GM12878 (cell line): ENCODE results near the gene EFHC1. TPM values are rescaled to one million over a fixed set of nuclear protein-coding genes. Genes with fewer than 3 reads are reported as not detected.

Experiments
- CEBPB ChIP-seq, 2 experiments: fragments of 150-350 bp in 1 of 2; IDR thresholded peaks; 2 replicates each; pipeline ENCODE4 v1.6.1; 2012 to 2014; ENCODE audit warnings: low read depth in 2 of 2, low read length in 2 of 2, borderline replicate concordance in 1 of 2, inconsistent platforms in 1 of 2
- E2F8 ChIP-seq: fragments of 450-650 bp; IDR thresholded peaks from 2 replicates; pipeline ENCODE4 v1.6.1; 2018; ENCODE audit warnings: mild to moderate bottlenecking, low read depth, moderate library complexity; ENCODE audit not compliant: partially characterized antibody
- ESRRA ChIP-seq: IDR thresholded peaks from 2 replicates; pipeline ENCODE4 v1.6.1; 2012; ENCODE audit warnings: mild to moderate bottlenecking, low read length, improper control_type of control experiment
- GABPA ChIP-seq: IDR thresholded peaks from 2 replicates; pipeline ENCODE4 v1.6.1; 2014; ENCODE audit warnings: antibody characterized with exemption, low read depth, mild to moderate bottlenecking, inconsistent platforms
- HCFC1 ChIP-seq: fragments of 150-350 bp; IDR thresholded peaks from 2 replicates; pipeline ENCODE4 v1.6.1; 2014; ENCODE audit warnings: low read length
- IKZF1 ChIP-seq: fragments of 450-650 bp; conservative IDR thresholded peaks from 2 replicates; pipeline ENCODE4 v1.6.1; 2017; ENCODE audit warnings: antibody characterized with exemption, mild to moderate bottlenecking
- MAX ChIP-seq: IDR thresholded peaks from 2 replicates; pipeline ENCODE4 v1.6.1; 2012; ENCODE audit warnings: low read depth, low read length, improper control_type of control experiment
- MTA3 ChIP-seq: IDR thresholded peaks from 2 replicates; pipeline ENCODE4 v1.6.1; 2012; ENCODE audit warnings: low read length, inconsistent platforms, borderline replicate concordance
- NKRF ChIP-seq: fragments of 450-650 bp; conservative IDR thresholded peaks from 2 replicates; pipeline ENCODE4 v1.6.1; 2017; ENCODE audit warnings: mild to moderate bottlenecking, moderate library complexity
- PAX5 ChIP-seq: IDR thresholded peaks from 2 replicates; pipeline ENCODE4 v1.6.1; 2011; ENCODE audit warnings: low read depth, low read length, borderline replicate concordance
- RAD21 ChIP-seq: IDR thresholded peaks from 2 replicates; pipeline ENCODE4 v1.6.1; 2011; ENCODE audit warnings: mild to moderate bottlenecking, low read depth, low read length, moderate library complexity; ENCODE audit not compliant: insufficient read depth
- RB1 ChIP-seq: fragments of 450-650 bp; formaldehyde crosslinking; IDR thresholded peaks from 2 replicates; pipeline ENCODE4 v1.6.1; 2017; ENCODE audit warnings: mild to moderate bottlenecking, borderline replicate concordance
- RELA ChIP-seq: fragments of 450-650 bp; IDR thresholded peaks from 2 replicates; pipeline ENCODE4 v1.8.0; 2014; ENCODE audit warnings: borderline replicate concordance; ENCODE audit not compliant: partially characterized antibody
- RUNX3 ChIP-seq: IDR thresholded peaks from 2 replicates; pipeline ENCODE4 v1.6.1; 2012; ENCODE audit warnings: low read length, inconsistent platforms
- SKIL ChIP-seq: fragments of 450-650 bp; IDR thresholded peaks from 2 replicates; pipeline ENCODE4 v1.6.1; 2017; ENCODE audit warnings: mild to moderate bottlenecking, low read depth, inconsistent platforms; ENCODE audit not compliant: poor library complexity, severe bottlenecking
- TARDBP ChIP-seq: IDR thresholded peaks from 2 replicates; pipeline ENCODE4 v1.6.1; 2016; ENCODE audit warnings: borderline replicate concordance
- TCF3 ChIP-seq: IDR thresholded peaks from 2 replicates; pipeline ENCODE4 v1.6.1; 2012; ENCODE audit warnings: low read depth, mild to moderate bottlenecking, low read length, borderline replicate concordance; ENCODE audit not compliant: insufficient read depth
- ZBED1 ChIP-seq: IDR thresholded peaks from 2 replicates; pipeline ENCODE4 v1.6.1; 2016; ENCODE audit warnings: borderline replicate concordance
- ZNF24 ChIP-seq: fragments of 450-650 bp; IDR thresholded peaks from 2 replicates; pipeline ENCODE4 v1.6.1; 2017; ENCODE audit warnings: antibody characterized with exemption, mild to moderate bottlenecking
- ZNF592 ChIP-seq: fragments of 450-650 bp; IDR thresholded peaks from 2 replicates; pipeline ENCODE4 v1.6.1; 2017; ENCODE audit warnings: mild to moderate bottlenecking, moderate library complexity
- ZNF622 ChIP-seq: fragments of 450-650 bp; IDR thresholded peaks from 2 replicates; pipeline ENCODE4 v1.6.1; 2017; ENCODE audit warnings: mild to moderate bottlenecking, inconsistent platforms
- polyA plus RNA-seq, 11 experiments: library from polyadenylated mRNA; depleted of rRNA in 4 of 11; unstranded in 6 of 11; stranded (reverse) in 5 of 11; fragments of >200 nt; fragmentation: Nextera tagmentation in 4 of 11; fragmentation: Illumina TruSeq in 1 of 11; extraction: Ambion mirVana in 4 of 11; extraction: Trizol in 1 of 11; gene quantifications; 1 replicate in 1 of 11; 2 replicates in 10 of 11; pipeline versions ENCODE4 v1.2.1 to v1.2.3, GENCODE V29; 2011 to 2016; ENCODE audit warnings: inconsistent platforms in 2 of 11, missing spikeins in 2 of 11, low read depth in 1 of 11
- total RNA-seq, 4 experiments: library from RNA; depleted of rRNA in 3 of 4; stranded (reverse); fragments of >200 nt in 3 of 4; fragmentation: Illumina TruSeq in 1 of 4; extraction: Trizol in 1 of 4; gene quantifications; 2 replicates each; pipeline versions ENCODE4 v1.2.1 to v1.2.3, GENCODE V29; 2013 to 2021

EFHC1 gene
- total and polyA plus RNA-seq, 10 of the 15 experiments (the other 5 are each of a cell fraction or from before 2014, with no cell fraction given), result 5.5 to 14.5 (median 8.8) TPM

GRCh38 chr6:52390361-52390727, 29.8 kb upstream of the EFHC1 start (continued):
- TF ChIP-seq E2F8 (no peak), RELA (no peak), PAX5 (no peak), IKZF1 (no peak), GABPA (no peak), MAX (no peak; the same call in 1 of the 2 replicates), CEBPB (IDR thresholded peaks at IDR 0.05; ENCODE audit: borderline replicate concordance in 1 of 2, low read depth in 2 of 2, low read length in 2 of 2) (no peak), SKIL (peak; percentile 70), TCF3 (0 out of 2 replicates have a peak, but pooled peaks have one; percentile 3), RB1 (no peak), ZNF592 (no peak), HCFC1 (no peak), ZNF24 (0 out of 2 replicates have a peak, but pooled peaks have one; percentile 9), RUNX3 (peak; percentile 96), TARDBP (no peak), MTA3 (peak; percentile 88; the same call in 1 of the 2 replicates), RAD21 (no peak), NKRF (no peak), ZNF622 (no peak), ZBED1 (peak; percentile 56; the same call in 1 of the 2 replicates), ESRRA (no peak)
